ENCODE measurements around the gene COMMD6. TPM values are rescaled to one million over a fixed set of nuclear protein-coding genes. Genes with fewer than 3 reads are reported as not detected.

Gene COMMD6
- total and polyA plus RNA-seq, 8 donors = 15.4 to 372 (median 152) TPM

GRCh38 chr13:75479102-75479740 lies 58.4 kb downstream of the COMMD6 start:
- TF ChIP-seq POLR2A (IDR thresholded peaks at IDR 0.05) (no peak), EP300 (IDR thresholded peaks at IDR 0.05) (no peak), CTCF (IDR thresholded peaks at IDR 0.05) (no peak), POLR2AphosphoS5 (IDR thresholded peaks at IDR 0.05) (no peak)
- H3K9me3 ChIP-seq = no peaks in the 10 kb centered on the region
- peaks cover 0 to 14% (median 0%) of the 10 kb centered on the region in 3 donors for H3K27me3 ChIP-seq
- intact Hi-C loops (cut with DNase I; ENCODE audit: low total_unique reads) = no loop called here
- WGBS, 5 donors = 77 to 79% (median 79%) methylated on average over 5 of the region's 5 CpGs
- peaks cover 7 to 43% (median 24%) of the 10 kb centered on the region in 4 donors for H3K4me1 ChIP-seq
- H3K36me3 ChIP-seq = no peaks in the 10 kb centered on the region
- no peak for DNase-seq
- no peak overlapping the region for H3K27ac ChIP-seq
- H3K4me3 ChIP-seq = peak overlapping the region in 1 of 4 donors; percentile 99

GRCh38 chr13:75478659-75479058 lies 59.0 kb downstream of the COMMD6 start:
- Histone ChIP-seq H3K9me3 (no peaks in the 10 kb centered on the region), H3K27ac (no peak overlapping the region), H3K36me3 (no peaks in the 10 kb centered on the region), H3K4me1 (peaks cover 7 to 47% (median 26%) of the 10 kb centered on the region in 4 donors), H3K4me3 (no peak overlapping the region), H3K27me3 (peaks cover 0 to 14% (median 0%) of the 10 kb centered on the region in 3 donors)
- DNase-seq = no peak
- TF ChIP-seq EP300 (IDR thresholded peaks at IDR 0.05) (no peak), POLR2A (IDR thresholded peaks at IDR 0.05) (no peak), CTCF (IDR thresholded peaks at IDR 0.05) (no peak), POLR2AphosphoS5 (IDR thresholded peaks at IDR 0.05) (no peak)
- 90 to 96% (median 91%) methylated on average over 4 of the region's 4 CpGs for WGBS, 5 donors
- intact Hi-C loops (cut with DNase I; ENCODE audit: low total_unique reads) = no loop called here

Other genes with a start within 250 kb of the COMMD6 start
- gene TBC1D4, start 55.7 kb downstream of the COMMD6 start, total RNA-seq = 10 to 100 TPM; 26.8 to 47.8 (median 39.1) TPM
- gene TBC1D4, start 55.7 kb downstream of the COMMD6 start, polyA plus RNA-seq = 1 to 10 TPM; 4.9 to 7.2 (median 6.2) TPM
- gene UCHL3, start 11.9 kb upstream of the COMMD6 start, total RNA-seq = 10 to 100 TPM in 2 of 5 donors, 1 to 10 TPM in 2, not detected in 1; 4.1 to 23.9 (median 10.9) TPM
- gene UCHL3, start 11.9 kb upstream of the COMMD6 start, polyA plus RNA-seq = 10 to 100 TPM; 38.8 to 42.2 (median 41.7) TPM
- gene LMO7, start 98.5 kb upstream of the COMMD6 start, total RNA-seq = 100 to 1,000 TPM in 3 of 5 donors, 10 to 100 TPM in 2; 65.9 to 214 (median 143) TPM
- 10 to 100 TPM; 17.1 to 42.8 (median 23.3) TPM for gene LMO7, start 98.5 kb upstream of the COMMD6 start, polyA plus RNA-seq

Measured in stomach (tissue), 9 donors.